ENCODE measurements around the gene DGKG. TPM values are rescaled to one million over a fixed set of nuclear protein-coding genes. Genes with fewer than 3 reads are reported as not detected.

DGKG gene
- total and polyA plus RNA-seq, 9 of the 15 experiments (the other 6 are each of a cell fraction or from before 2014, with no cell fraction given): 0.01 to 0.36 (median 0.15) TPM

- DNase-seq (ENCODE audit: extremely low read depth in 1 of 4, low spot score in 3 of 4) (no peak), FAIRE-seq (no peak), ATAC-seq (no peak)
- intact Hi-C loops (cut with micrococcal nuclease): no loop called here
- H2AFZ ChIP-seq (ENCODE audit: low read depth, low read length): no peak overlapping the region
- no TSS peak for BruUV-seq (replicated peaks)
- in situ Hi-C loops (cut with MboI): no loop called here
- H3K79me2 ChIP-seq (ENCODE audit: control insufficient read depth, insufficient read depth, low read length): no peaks in the 10 kb centered on the region
- H4K20me1 ChIP-seq (replicated peaks; ENCODE audit: control insufficient read depth, insufficient read depth, low read length): no peaks in the 10 kb centered on the region; the same call in 1 of the 2 replicates
- no peak for TF ChIP-seq ATF7 (IDR thresholded peaks at IDR 0.05)
- no peak for TF ChIP-seq ARNT (IDR thresholded peaks at IDR 0.05)
- H3K4me2 ChIP-seq (ENCODE audit: insufficient read depth, low read length): no peak overlapping the region
- H3K9ac ChIP-seq (ENCODE audit: insufficient read depth in 1 of 2, low read depth in 2 of 2, low read length in 2 of 2): no peak overlapping the region
- CTCF ChIA-PET (ENCODE audit: low intra/inter-chr PET ratio): no interaction called here
- no peak overlapping the region for H3K4me3 ChIP-seq
- POLR2A ChIA-PET: no interaction called here
- H3K27ac ChIP-seq (ENCODE audit: extremely low read depth, low read depth, low read length): no peak overlapping the region
- WGBS (ENCODE audit: insufficient coverage, low coverage, missing lambda C conversion rate): 0% methylated on average over 2 of the region's 2 CpGs
- H3K27me3 ChIP-seq (ENCODE audit: control insufficient read depth in 2 of 2, insufficient read depth in 2 of 2, low read length in 2 of 2): peaks cover 14 to 23% of the 10 kb centered on the region in 2 experiments; a peak in 3 of 5 replicates
- no peaks in the 10 kb centered on the region for H3K9me3 ChIP-seq (replicated peaks; ENCODE audit: control insufficient read depth, insufficient read depth, low read depth, low read length)
- H3K36me3 ChIP-seq (ENCODE audit: control insufficient read depth, insufficient read depth, low read length): no peaks in the 10 kb centered on the region
- no peaks in the 10 kb centered on the region; a peak in 2 of 5 replicates for H3K4me1 ChIP-seq (replicated peaks in 1 of 2; ENCODE audit: control insufficient read depth in 2 of 2, insufficient read depth in 2 of 2, low read length in 2 of 2)
- no peaks in the 10 kb centered on the region for H3K9me1 ChIP-seq (ENCODE audit: control insufficient read depth, insufficient read depth, low read length)
These were observed 191.5 kb downstream of the DGKG start for GRCh38 chr3:186170516-186170915.

GRCh38 chr3:186169379-186169778 lies 192.7 kb downstream of the DGKG start:
- ATAC-seq: no peak
- Histone ChIP-seq H3K27ac (ENCODE audit: extremely low read depth, low read depth, low read length) (no peak overlapping the region), H3K4me2 (ENCODE audit: insufficient read depth, low read length) (no peak overlapping the region), H4K20me1 (replicated peaks; ENCODE audit: control insufficient read depth, insufficient read depth, low read length) (no peaks in the 10 kb centered on the region), H3K9ac (ENCODE audit: insufficient read depth in 1 of 2, low read depth in 2 of 2, low read length in 2 of 2) (no peak overlapping the region), H3K27me3 (ENCODE audit: control insufficient read depth in 2 of 2, insufficient read depth in 2 of 2, low read length in 2 of 2) (peaks cover 7 to 12% of the 10 kb centered on the region in 2 experiments; a peak in 3 of 5 replicates), H3K4me3 (no peak overlapping the region), H3K4me1 (replicated peaks in 1 of 2; ENCODE audit: control insufficient read depth in 2 of 2, insufficient read depth in 2 of 2, low read length in 2 of 2) (no peaks in the 10 kb centered on the region; a peak in 2 of 5 replicates), H3K79me2 (ENCODE audit: control insufficient read depth, insufficient read depth, low read length) (no peaks in the 10 kb centered on the region), H3K36me3 (ENCODE audit: control insufficient read depth, insufficient read depth, low read length) (no peaks in the 10 kb centered on the region), H3K9me3 (replicated peaks; ENCODE audit: control insufficient read depth, insufficient read depth, low read depth, low read length) (no peaks in the 10 kb centered on the region), H2AFZ (ENCODE audit: low read depth, low read length) (no peak overlapping the region), H3K9me1 (ENCODE audit: control insufficient read depth, insufficient read depth, low read length) (no peaks in the 10 kb centered on the region)
- WGBS (ENCODE audit: insufficient coverage, low coverage, missing lambda C conversion rate): 0% methylated on average over 2 of the region's 2 CpGs
- DNase-seq (ENCODE audit: extremely low read depth in 1 of 4, low spot score in 3 of 4): no peak
- POLR2A ChIA-PET: interaction anchor here (0.6 to 0.8 kb wide), 2 partner anchors 32 to 45 kb away, joined by 3 read pairs; no protein-coding TSS in a partner anchor
- no TSS peak for BruUV-seq (replicated peaks)
- TF ChIP-seq FOXK2 (conservative IDR thresholded peaks at IDR 0.05 in 1 of 2, IDR thresholded peaks at IDR 0.05 in 1 of 2; ENCODE audit: low read depth in 2 of 2): no peak
- TF ChIP-seq ZKSCAN8 (CRISPR knock-in tag; IDR thresholded peaks at IDR 0.05): no peak
- no peak for TF ChIP-seq ZNF146 (CRISPR knock-in tag; IDR thresholded peaks at IDR 0.05; ENCODE audit: unreplicated experiment)
- no peak for TF ChIP-seq CHCHD3 (CRISPR knock-in tag; IDR thresholded peaks at IDR 0.05)
- TF ChIP-seq ZNF707 (CRISPR knock-in tag; conservative IDR thresholded peaks at IDR 0.05): no peak
- no peak for TF ChIP-seq SIN3B (IDR thresholded peaks at IDR 0.05; ENCODE audit: low read depth)
- TF ChIP-seq MXD1 (CRISPR knock-in tag; IDR thresholded peaks at IDR 0.05; ENCODE audit: borderline replicate concordance, poor library complexity, severe bottlenecking): no peak
- no peak for TF ChIP-seq CCAR2 (IDR thresholded peaks at IDR 0.05; ENCODE audit: low read depth, low read length)
- TF ChIP-seq CHD1 (IDR thresholded peaks at IDR 0.05; ENCODE audit: low read length): no peak
- TF ChIP-seq POU5F1 (IDR thresholded peaks at IDR 0.05; ENCODE audit: borderline replicate concordance, low read depth, low read length, partially characterized antibody): no peak
- no peak for TF ChIP-seq TRIM24 (IDR thresholded peaks at IDR 0.05)
- no peak for TF ChIP-seq PCBP2 (IDR thresholded peaks at IDR 0.05; ENCODE audit: low read depth, low read length, poor library complexity, severe bottlenecking)
- CTCF ChIA-PET (ENCODE audit: low intra/inter-chr PET ratio): no interaction called here
- no peak for FAIRE-seq
- in situ Hi-C loops (cut with MboI): no loop called here
- intact Hi-C loops (cut with micrococcal nuclease): no loop called here
